Immature natural killer cell (primary cell): ENCODE data around the gene RASSF9. TPM values are rescaled to one million over a fixed set of nuclear protein-coding genes. Genes with fewer than 3 reads are reported as not detected.

Source experiments
- DNase-seq, 3 donors: peaks; one replicate each; pipeline ENCODE4 v3.0.0; 2022; ENCODE audit warnings: mixed read lengths in 1 of 3
- H3K27ac Mint-ChIP-seq, 6 donors: one replicate each; pipeline ENCODE4 v1.8.0; 2020; ENCODE audit warnings: mixed read lengths in 6 of 6, mild to moderate bottlenecking in 5 of 6, inconsistent platforms in 4 of 6, moderate library complexity in 3 of 6
- H3K27me3 Mint-ChIP-seq, 3 donors: one replicate each; pipeline ENCODE4 v1.8.0; 2020 to 2021; ENCODE audit warnings: low read depth in 3 of 3, mild to moderate bottlenecking in 3 of 3, mixed read lengths in 3 of 3, moderate library complexity in 3 of 3, inconsistent platforms in 1 of 3
- H3K36me3 Mint-ChIP-seq, 3 donors: one replicate each; pipeline ENCODE4 v1.8.0; 2020; ENCODE audit warnings: mixed read lengths in 3 of 3, inconsistent platforms in 2 of 3, mild to moderate bottlenecking in 2 of 3
- H3K4me1 Mint-ChIP-seq, 2 donors: one replicate each; pipeline ENCODE4 v1.8.0; 2020; ENCODE audit warnings: inconsistent platforms in 2 of 2, mild to moderate bottlenecking in 2 of 2, mixed read lengths in 2 of 2, moderate library complexity in 1 of 2
- H3K4me3 Mint-ChIP-seq, 5 donors: one replicate each; pipeline ENCODE4 v1.8.0; 2020; ENCODE audit warnings: mild to moderate bottlenecking in 5 of 5, mixed read lengths in 5 of 5, inconsistent platforms in 3 of 5, moderate library complexity in 3 of 5
- H3K9me3 Mint-ChIP-seq, 6 donors: one replicate each; pipeline ENCODE4 v1.8.0; 2020; ENCODE audit warnings: mild to moderate bottlenecking in 6 of 6, mixed read lengths in 6 of 6, inconsistent platforms in 4 of 6, moderate library complexity in 3 of 6
- polyA plus RNA-seq, 3 donors: library from polyadenylated mRNA; unstranded; fragments of 300-500 nt; fragmentation: Illumina TruSeq; gene quantifications; one replicate each; pipeline ENCODE4 v1.2.3, GENCODE V29; 2021

Gene RASSF9
- polyA plus RNA-seq, 3 donors from 2014 or later, result not detected

DNA sequence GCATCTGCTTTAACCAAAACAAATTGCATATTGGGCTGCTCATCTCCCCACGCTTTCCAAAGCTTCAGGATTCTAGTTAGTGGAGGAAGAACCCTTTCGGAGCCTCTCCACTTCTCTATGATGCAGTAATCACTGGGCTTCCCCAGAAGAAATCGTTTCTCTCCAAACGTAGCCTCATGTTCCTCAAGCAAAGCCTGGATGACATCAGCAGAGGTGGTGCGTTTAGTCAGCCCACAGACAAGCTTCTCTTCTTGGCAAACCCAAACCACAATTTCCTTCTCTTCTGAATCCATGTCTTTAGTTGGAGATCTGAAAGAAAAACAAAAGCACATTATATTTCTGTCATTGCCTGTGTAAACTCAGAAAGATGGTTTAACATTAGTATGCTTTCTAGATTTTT, 30.6 kb downstream of the RASSF9 start:
- no peak overlapping the region for H3K27ac Mint-ChIP-seq

DNA sequence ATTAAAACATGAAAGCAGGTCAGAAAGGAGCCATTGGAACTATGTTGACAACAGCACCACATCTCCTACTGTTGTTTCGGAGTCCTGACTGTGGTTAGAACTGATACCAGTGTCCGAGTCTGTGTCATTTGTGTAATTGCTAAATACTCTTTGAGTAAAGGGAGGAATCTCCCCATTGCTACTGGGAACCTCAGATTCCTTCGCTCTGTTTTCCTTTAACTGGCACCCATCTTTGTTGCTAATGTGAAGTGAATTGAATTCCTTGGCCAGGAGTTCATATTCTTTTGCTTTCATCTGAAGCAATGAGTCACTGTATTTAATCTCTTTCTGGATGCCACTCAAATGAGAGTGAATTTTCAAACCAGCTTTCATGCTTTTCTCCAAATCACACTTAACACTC, 31.5 kb downstream of the RASSF9 start:
- Mint-ChIP-seq H3K9me3 (peaks cover 0 to 4% (median 0%) of the 10 kb centered on the region in 6 donors), H3K27me3 (peaks cover 0 to 1% (median 0%) of the 10 kb centered on the region in 3 donors), H3K4me3 (no peak overlapping the region), H3K4me1 (no peaks in the 10 kb centered on the region), H3K27ac (no peak overlapping the region), H3K36me3 (no peaks in the 10 kb centered on the region)
- DNase-seq, result no peak

More for the DNA sequence above, 30.6 kb downstream of the RASSF9 start:
- Mint-ChIP-seq H3K4me1 (no peaks in the 10 kb centered on the region), H3K36me3 (no peaks in the 10 kb centered on the region), H3K4me3 (no peak overlapping the region), H3K27me3 (peaks cover 0 to 1% (median 0%) of the 10 kb centered on the region in 3 donors), H3K9me3 (peaks cover 0 to 4% (median 0%) of the 10 kb centered on the region in 6 donors)
- no peak for DNase-seq

DNA sequence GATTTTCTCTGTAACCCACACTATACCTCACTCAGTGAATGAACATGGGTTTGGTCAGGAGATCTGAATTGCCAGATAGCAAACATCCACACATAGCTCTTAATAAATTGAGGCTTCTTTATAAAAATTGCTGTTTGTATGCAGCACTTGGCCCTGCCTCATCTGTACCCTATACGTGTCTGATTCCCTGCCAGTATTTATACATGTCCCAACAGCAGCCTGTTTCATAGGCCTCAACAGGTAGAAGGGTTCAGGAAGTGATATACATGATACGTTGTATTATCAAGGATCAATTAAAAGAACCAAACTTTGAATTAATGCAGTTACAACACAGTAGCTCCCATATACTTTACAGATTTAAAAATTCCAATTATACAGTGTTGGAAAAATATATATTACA, 32.3 kb downstream of the RASSF9 start:
- DNase-seq, result no peak
- Mint-ChIP-seq H3K27ac (no peak overlapping the region), H3K27me3 (peaks cover 0 to 1% (median 0%) of the 10 kb centered on the region in 3 donors), H3K36me3 (no peaks in the 10 kb centered on the region), H3K4me3 (no peak overlapping the region), H3K9me3 (peaks cover 0 to 4% (median 0%) of the 10 kb centered on the region in 6 donors), H3K4me1 (no peaks in the 10 kb centered on the region)

DNA sequence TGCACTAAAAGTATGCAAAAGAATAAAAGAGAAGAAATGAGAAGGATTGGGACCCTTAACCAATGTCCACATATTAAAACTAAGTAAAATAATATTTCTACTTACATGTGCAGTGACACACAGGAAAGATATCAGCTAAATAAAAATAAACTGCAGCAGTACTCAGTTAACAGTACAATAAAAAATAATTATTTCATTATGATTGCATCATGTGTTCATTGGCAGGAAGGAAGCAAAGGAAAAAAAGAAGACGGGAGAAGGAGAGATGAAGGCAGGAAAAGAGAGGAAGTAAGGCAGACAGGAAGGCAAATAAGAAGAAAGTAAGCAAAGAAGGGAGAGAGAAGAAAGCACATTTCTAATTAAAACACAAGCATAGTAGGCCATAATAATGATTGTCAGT, 33.0 kb downstream of the RASSF9 start:
- Mint-ChIP-seq H3K4me3 (no peak overlapping the region), H3K9me3 (peaks cover 0 to 4% (median 0%) of the 10 kb centered on the region in 6 donors), H3K4me1 (no peaks in the 10 kb centered on the region), H3K27ac (no peak overlapping the region), H3K36me3 (no peaks in the 10 kb centered on the region), H3K27me3 (peaks cover 0 to 1% (median 0%) of the 10 kb centered on the region in 3 donors)
- DNase-seq, result no peak

DNA sequence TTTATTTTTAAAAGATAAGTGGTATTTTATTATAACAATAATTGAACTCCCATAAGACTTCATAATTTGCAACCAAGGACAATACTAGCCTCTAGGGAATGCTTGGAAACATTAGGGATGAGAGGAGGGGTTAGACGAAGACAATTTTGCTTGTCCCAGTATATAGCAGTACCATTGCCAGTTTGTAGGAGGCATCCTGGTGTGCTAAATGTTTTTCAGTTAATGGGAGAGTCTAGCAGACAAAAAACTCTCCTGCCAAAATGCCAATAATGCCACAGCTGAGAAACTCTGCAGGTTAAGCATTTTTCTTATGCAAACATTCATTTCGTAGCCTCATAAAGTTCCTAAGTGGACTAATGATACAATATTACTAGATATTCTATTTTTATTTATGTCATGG, 38.1 kb downstream of the RASSF9 start:
- no peaks in the 10 kb centered on the region for H3K27me3 Mint-ChIP-seq
- no peaks in the 10 kb centered on the region for H3K4me1 Mint-ChIP-seq
- no peak for DNase-seq
- H3K36me3 Mint-ChIP-seq, result no peaks in the 10 kb centered on the region
- H3K27ac Mint-ChIP-seq, result no peak overlapping the region
- no peak overlapping the region for H3K4me3 Mint-ChIP-seq
- peaks cover 0 to 4% (median under 1%) of the 10 kb centered on the region in 6 donors for H3K9me3 Mint-ChIP-seq

DNA sequence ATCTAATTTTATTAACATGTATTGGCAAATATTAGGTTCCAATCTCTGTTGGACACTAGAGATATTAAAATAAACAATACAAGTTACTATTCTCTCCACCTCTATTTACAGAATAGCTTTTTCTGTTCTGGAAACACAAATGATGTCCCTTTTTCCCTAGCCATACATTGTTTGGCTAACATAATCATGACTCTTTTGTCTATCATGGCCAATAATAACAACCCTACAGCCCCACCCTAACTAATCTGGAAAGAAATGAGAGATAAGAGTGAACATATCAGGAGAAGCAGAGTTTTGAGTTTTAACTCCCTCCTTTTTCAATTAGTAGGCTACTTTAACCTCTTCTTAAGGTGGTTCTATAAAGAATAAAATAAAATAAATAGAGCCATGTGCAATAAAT, 40.2 kb downstream of the RASSF9 start:
- H3K9me3 Mint-ChIP-seq, result peaks cover 0 to 2% (median 0%) of the 10 kb centered on the region in 6 donors
- no peaks in the 10 kb centered on the region for H3K4me1 Mint-ChIP-seq
- H3K36me3 Mint-ChIP-seq, result no peaks in the 10 kb centered on the region
- H3K27me3 Mint-ChIP-seq, result no peaks in the 10 kb centered on the region
- H3K27ac Mint-ChIP-seq, result no peak overlapping the region
- no peak for DNase-seq
- H3K4me3 Mint-ChIP-seq, result no peak overlapping the region

DNA sequence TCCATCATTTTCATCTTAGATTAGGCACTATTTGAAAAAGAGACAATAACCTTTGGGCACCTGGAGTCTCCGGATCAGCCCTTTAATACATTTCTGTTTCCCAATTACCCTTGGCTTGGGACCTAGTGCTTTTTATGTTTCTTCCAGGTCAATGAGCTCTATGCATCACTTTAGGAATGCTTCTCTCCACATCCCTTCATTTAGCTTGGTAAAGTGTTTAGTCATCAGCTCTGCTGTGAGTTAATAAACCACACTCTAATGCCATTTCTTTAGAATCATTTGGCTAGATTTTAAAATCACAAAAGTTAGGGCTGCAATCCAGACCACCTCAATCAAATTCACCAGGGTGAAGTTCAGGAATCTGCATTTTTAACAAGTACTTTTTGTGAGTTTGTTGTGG, 41.7 kb downstream of the RASSF9 start:
- no peaks in the 10 kb centered on the region for H3K27me3 Mint-ChIP-seq
- no peak overlapping the region for H3K27ac Mint-ChIP-seq

DNA sequence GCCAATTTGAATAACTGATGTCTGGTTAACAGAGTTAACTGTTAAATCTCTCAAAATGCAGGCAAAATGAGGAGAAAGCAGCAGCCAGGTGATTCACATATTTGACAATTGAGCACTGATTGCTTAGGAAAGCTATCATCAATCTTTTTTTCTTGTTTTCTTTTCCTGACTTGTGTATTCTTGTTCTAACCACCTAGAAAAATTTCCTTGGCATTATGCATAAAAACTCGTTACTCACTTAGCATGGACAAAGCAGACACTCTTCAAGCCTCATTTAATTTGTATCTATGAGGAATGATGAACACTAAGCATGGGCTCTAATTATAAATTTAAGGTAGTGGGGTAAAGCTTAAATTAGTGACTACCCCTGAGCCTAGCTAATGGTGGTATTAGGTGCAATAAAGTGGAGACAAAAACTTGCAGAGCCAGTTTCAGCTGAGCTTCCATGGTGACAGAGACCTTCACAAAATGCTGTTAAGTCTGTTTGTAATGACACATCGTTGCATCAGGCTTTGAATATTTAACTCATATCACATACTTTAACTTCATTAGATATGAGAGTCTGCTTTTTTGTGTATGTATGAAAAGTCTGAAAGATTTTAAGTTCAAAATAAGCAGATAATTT, 52.0 kb downstream of the RASSF9 start:
- no peak overlapping the region for H3K27ac Mint-ChIP-seq
- peaks cover 0 to 2% (median 2%) of the 10 kb centered on the region in 3 donors for H3K27me3 Mint-ChIP-seq
- H3K4me3 Mint-ChIP-seq, result no peak overlapping the region
- H3K9me3 Mint-ChIP-seq, result peaks cover 1 to 24% (median 3%) of the 10 kb centered on the region in 6 donors
- H3K4me1 Mint-ChIP-seq, result peaks cover 3 to 4% of the 10 kb centered on the region in 2 donors
- no peaks in the 10 kb centered on the region for H3K36me3 Mint-ChIP-seq
- no peak for DNase-seq

More for the DNA sequence above, 41.7 kb downstream of the RASSF9 start:
- no peaks in the 10 kb centered on the region for H3K4me1 Mint-ChIP-seq
- no peaks in the 10 kb centered on the region for H3K36me3 Mint-ChIP-seq
- no peak overlapping the region for H3K4me3 Mint-ChIP-seq
- no peak for DNase-seq
- H3K9me3 Mint-ChIP-seq, result peaks cover 0 to 4% (median 0%) of the 10 kb centered on the region in 6 donors

DNA sequence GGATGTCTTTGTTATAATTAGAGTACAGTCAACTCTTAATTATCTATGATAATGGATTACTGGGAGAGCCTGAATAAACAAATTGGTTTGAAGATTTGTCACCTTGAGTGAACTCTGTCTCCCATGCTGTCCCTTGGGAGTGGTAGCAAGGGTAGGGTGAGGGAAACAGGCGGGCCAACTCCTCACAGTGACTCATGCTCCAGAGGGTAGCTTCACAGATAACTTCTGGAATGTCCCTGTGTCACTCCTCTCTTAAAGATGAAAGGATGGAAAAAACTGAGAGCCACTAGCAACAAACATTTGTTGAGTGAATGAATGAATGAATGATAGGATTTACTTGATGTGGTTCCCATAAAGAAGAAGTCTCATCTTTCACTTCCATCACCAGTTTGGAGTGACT, 53.5 kb downstream of the RASSF9 start:
- Mint-ChIP-seq H3K9me3 (peaks cover 0 to 24% (median 2%) of the 10 kb centered on the region in 6 donors), H3K4me3 (no peak overlapping the region), H3K27me3 (peaks cover 0 to 2% (median 0%) of the 10 kb centered on the region in 3 donors), H3K27ac (no peak overlapping the region), H3K36me3 (no peaks in the 10 kb centered on the region), H3K4me1 (no peaks in the 10 kb centered on the region)
- no peak for DNase-seq

DNA sequence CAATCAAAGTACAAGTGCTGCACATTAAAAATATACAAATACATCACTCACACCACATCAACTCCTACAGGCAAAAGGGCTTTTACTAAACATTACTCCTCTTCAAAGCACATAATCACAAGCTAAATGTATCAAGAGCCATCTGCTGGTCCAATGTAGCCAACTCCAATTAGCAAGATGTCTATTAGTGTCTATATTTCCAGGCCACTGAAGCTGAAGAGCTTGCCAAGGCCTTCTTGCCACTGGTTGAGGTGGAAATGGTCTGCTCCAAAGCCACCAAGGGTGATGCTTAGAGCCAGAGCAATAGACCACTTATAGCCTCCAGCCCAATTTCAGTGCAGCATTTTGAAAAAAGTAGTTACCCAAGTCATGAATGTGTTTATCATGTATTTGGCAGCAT, 54.4 kb downstream of the RASSF9 start:
- H3K9me3 Mint-ChIP-seq, result peaks cover 0 to 20% (median 1%) of the 10 kb centered on the region in 6 donors
- H3K27me3 Mint-ChIP-seq, result peaks cover 0 to 2% (median 0%) of the 10 kb centered on the region in 3 donors
- no peak overlapping the region for H3K27ac Mint-ChIP-seq
- DNase-seq, result no peak
- H3K36me3 Mint-ChIP-seq, result no peaks in the 10 kb centered on the region
- H3K4me1 Mint-ChIP-seq, result no peaks in the 10 kb centered on the region
- no peak overlapping the region for H3K4me3 Mint-ChIP-seq

DNA sequence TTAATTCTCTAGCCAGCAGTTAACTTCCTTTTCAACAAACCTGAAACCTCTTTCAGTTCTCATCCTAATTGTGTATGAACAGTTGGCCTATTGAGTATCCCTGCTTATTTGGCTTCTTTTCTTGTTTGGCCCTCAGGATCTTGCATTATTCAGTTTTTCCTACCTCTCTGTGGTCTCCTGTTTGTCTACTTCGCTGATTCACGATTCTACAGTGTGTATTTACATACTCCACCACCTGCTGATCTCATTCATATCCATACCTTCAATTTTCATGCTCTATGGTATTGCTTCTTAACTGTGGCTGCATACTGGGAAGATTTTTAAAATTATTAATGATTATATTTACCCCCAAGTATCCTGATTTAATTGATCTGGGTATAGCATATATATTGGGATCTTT, 56.4 kb downstream of the RASSF9 start:
- Mint-ChIP-seq H3K4me3 (no peak overlapping the region), H3K27ac (no peak overlapping the region), H3K4me1 (no peaks in the 10 kb centered on the region), H3K36me3 (no peaks in the 10 kb centered on the region), H3K27me3 (peaks cover 0 to 2% (median 0%) of the 10 kb centered on the region in 3 donors), H3K9me3 (peaks cover 0 to 20% (median 1%) of the 10 kb centered on the region in 6 donors)
- DNase-seq, result no peak

DNA sequence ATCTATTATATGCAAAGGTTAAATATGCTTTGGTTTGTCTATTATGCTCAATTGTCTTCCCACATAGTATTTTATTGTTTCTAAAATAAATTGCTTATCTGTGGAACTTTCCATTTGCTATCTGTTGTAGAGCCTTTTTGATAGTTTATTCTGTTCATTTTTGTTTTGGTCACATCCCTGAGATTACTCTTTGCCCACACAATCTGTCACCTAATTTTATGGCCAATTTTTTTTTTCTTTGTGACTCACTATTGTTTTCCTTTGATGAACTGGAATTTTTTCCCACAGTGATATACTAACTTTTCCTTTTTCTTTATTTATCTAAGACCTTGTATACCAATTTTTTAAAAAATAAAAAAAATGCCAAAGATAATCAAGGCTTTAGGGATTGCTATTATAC, 61.1 kb downstream of the RASSF9 start:
- no peaks in the 10 kb centered on the region for H3K36me3 Mint-ChIP-seq
- no peak overlapping the region for H3K27ac Mint-ChIP-seq
- DNase-seq, result no peak
- H3K4me1 Mint-ChIP-seq, result no peaks in the 10 kb centered on the region
- no peaks in the 10 kb centered on the region for H3K27me3 Mint-ChIP-seq
- no peak overlapping the region for H3K4me3 Mint-ChIP-seq
- peaks cover 0 to 13% (median under 1%) of the 10 kb centered on the region in 6 donors for H3K9me3 Mint-ChIP-seq

DNA sequence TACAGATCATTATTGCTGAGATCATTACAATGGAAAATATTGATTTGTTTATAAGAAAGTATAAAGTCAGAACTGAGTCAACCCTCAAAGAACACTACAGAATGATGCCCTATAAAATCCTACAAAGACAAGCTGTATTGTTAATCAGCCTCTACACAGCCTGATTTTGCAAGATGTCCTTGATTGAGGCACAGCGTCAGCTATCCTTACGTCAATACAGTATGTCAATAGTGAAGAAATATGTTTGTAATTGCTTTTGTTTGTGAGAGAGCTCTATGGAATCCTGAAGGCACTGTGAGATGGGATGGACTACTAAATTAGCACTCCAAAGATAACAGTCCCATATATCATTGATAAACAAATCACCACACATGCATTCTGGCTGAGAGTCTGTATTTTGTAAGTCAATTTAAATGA, 70.7 kb downstream of the RASSF9 start:
- DNase-seq, result no peak
- Mint-ChIP-seq H3K9me3 (peaks cover 0 to 9% (median under 1%) of the 10 kb centered on the region in 6 donors), H3K27me3 (peaks cover 0 to 2% (median 0%) of the 10 kb centered on the region in 3 donors), H3K36me3 (no peaks in the 10 kb centered on the region), H3K27ac (no peak overlapping the region), H3K4me3 (no peak overlapping the region), H3K4me1 (no peaks in the 10 kb centered on the region)

DNA sequence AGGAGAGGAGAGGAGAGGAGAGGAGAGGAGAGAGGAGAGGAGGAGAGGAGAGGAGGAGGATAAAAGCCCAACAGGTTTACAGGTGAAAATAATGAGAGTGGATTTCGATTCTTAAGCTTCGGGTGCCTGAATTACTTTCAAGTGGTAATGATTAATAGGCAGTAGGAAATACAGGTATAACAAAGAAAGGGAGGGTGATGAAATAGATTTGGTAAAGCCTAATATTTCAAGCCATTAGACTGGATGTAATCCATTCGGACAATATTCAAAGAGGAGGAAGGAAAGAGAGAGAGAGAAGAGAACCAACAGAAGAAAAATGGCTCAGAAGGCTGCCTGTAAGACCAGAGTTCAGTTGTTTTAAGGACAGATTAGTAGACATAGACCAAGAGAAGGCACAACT, 76.6 kb downstream of the RASSF9 start:
- H3K4me1 Mint-ChIP-seq, result no peaks in the 10 kb centered on the region
- peaks cover 0 to 2% (median 1%) of the 10 kb centered on the region in 3 donors for H3K27me3 Mint-ChIP-seq
- DNase-seq, result no peak
- H3K36me3 Mint-ChIP-seq, result no peaks in the 10 kb centered on the region
- no peak overlapping the region for H3K27ac Mint-ChIP-seq
- H3K9me3 Mint-ChIP-seq, result peaks cover 4 to 21% (median 9%) of the 10 kb centered on the region in 6 donors
- no peak overlapping the region for H3K4me3 Mint-ChIP-seq

DNA sequence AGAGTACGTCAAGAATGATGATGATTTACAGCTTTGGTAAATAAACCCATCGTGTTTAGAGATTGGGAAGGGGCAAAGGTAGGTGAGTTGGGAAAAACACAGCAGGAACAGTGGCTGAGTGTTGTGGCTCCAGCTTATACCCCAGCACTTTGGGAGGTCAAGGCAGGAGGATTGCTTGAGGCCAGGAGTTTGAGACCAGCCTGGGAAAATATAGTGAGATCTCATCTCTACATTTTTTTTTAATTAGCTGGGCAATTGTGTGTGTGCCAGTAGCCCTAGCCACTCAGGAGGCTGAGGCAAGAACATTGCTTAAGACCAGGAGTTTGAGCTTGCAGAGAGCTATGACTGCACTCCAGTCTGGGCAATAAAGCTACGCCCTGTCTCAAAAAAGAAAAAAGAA, 77.1 kb downstream of the RASSF9 start:
- peaks cover 0 to 2% (median 1%) of the 10 kb centered on the region in 3 donors for H3K27me3 Mint-ChIP-seq
- peaks cover 5 to 24% (median 10%) of the 10 kb centered on the region in 6 donors for H3K9me3 Mint-ChIP-seq
- H3K4me1 Mint-ChIP-seq, result no peaks in the 10 kb centered on the region
- no peaks in the 10 kb centered on the region for H3K36me3 Mint-ChIP-seq
- H3K27ac Mint-ChIP-seq, result no peak overlapping the region
- no peak for DNase-seq
- no peak overlapping the region for H3K4me3 Mint-ChIP-seq
